ENCODE measurements around the gene ANKFN1.

The ANKFN1 gene

DNA sequence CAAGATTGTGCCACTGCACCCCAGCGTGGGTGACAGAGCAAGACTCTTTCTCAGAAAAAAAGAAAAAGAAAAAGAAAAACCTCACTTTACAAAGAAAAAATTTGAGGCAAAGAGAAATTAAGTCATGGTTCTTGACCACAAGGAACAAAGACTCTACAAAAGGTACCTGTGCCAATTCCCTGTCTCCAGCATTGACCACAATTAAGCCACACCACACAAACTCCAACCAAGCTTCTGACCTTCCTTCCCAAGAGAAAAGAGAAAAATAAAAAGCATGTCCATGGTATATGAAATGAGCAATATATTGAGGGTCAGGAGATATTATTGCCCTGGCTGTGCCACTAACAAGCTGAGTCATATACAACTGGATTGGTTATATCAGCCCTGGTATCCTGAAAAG lies 293.9 kb downstream of the ANKFN1 start:
- no peak for DNase-seq (ENCODE audit: low read depth)

DNA sequence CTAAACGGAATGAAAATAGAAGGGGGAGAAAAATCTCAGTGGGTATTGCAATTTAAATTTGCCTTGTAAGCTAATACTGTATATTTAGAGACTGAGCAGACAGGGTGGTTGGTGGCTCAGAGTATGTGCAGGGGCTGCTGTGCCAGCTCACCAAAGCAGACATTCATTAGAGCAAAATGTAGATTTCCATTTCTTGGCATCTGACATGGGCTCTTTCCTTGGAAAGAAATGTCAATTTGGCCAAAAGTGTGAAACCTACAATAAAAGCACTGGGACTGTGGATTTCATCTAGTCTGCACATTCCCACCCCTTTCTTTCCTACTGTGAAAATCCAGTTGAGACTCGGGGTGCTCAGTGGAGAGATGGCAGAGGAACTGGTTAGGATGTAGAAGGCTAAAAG lies 295.1 kb downstream of the ANKFN1 start:
- no peak for DNase-seq (ENCODE audit: low read depth)

DNA sequence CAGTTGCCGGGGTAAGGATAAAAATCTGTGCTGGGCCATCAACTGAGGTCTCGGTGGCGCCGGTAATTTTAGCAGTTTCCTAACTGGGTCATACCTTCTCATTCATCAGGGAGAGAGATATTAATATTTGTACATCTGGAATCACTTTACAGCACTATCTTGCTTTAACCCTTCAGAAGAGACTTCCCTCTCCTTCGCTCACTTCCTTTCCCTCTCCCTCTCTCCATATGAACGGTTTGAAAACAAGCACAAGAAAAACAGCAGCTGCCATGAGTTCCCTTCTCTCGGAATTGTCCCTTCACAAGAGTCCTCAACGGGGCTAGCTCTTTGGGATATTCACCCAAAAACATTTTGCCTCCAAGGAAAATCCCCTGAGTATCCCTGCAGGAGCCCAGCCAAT lies 295.9 kb downstream of the ANKFN1 start:
- no peak for DNase-seq (ENCODE audit: low read depth)

DNA sequence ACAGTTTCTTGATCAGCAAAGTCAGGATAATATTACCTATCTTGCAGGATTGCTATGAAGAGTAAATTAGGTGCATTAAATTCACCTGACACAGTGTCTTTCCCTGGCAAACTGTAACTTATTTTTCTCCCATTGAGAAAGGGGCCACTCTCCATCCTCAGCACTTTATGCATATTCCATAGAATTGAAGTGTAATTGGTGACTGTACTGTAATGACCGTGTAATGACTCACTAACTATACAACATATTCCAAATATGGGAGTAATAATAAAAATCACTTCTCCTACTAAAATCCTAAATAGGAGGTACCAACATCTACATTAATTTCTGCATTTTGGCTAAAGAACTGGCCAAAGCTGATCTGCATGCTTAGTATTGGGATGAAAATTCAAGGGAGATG lies 298.4 kb downstream of the ANKFN1 start:
- no peak for DNase-seq (ENCODE audit: low read depth)

DNA sequence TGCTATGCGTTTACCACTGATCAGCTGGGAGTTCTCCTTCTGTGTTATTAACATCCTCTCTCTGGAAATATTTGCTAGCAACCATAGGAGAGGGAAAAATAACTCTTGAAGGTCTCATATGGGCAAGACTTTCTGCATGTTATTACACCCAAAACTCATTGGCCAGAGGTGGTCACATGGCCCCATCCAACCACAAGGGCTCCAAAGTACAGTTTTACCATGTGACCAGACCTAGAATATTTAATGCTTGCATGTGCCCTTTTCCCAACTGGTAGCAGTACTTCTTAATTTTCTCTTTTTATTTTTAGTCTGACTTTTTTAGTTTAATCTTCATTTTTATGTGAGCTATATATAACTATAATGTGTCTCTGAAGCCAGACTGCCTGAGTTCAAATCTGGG lies 299.2 kb downstream of the ANKFN1 start:
- DNase-seq (ENCODE audit: low read depth) = no peak

DNA sequence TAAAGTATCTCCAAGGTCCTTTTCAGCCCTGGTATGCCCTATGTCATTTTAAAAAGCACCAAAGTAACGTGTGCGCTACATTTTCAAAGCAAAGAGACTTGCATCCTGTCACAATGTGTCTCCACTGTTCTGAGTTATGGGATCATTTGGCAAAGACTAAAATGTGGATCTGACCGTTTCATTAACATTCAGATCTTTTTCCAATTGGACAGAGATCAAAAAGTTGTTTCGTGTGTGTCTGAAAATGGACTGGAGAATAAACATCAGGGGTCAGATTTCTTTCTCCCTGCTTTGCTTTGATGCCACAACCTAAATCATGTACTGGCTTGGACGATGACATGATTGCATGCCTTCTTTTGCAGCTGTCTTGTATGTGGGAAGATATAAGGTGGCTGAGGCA lies 304.2 kb downstream of the ANKFN1 start:
- no peak for DNase-seq (ENCODE audit: low read depth)

DNA sequence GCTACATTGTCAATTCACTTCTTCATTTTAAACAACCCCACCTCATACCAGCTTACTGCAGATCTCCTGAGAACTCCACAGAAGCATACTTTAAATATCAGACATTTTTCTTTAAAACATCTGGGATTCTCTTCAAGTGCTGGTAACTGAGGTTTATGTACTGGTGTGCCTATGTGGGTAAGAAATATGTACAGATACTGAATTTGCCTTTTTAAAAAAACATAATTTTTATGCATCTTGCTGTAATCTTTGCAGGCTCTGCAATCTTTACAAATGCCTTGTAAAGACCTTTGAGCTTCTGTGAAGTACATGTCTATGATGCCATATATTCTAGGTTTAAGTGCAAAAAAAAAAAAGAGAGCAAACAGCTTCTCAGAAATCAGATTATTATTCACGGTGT lies 312.6 kb downstream of the ANKFN1 start:
- DNase-seq (ENCODE audit: low read depth) = no peak

DNA sequence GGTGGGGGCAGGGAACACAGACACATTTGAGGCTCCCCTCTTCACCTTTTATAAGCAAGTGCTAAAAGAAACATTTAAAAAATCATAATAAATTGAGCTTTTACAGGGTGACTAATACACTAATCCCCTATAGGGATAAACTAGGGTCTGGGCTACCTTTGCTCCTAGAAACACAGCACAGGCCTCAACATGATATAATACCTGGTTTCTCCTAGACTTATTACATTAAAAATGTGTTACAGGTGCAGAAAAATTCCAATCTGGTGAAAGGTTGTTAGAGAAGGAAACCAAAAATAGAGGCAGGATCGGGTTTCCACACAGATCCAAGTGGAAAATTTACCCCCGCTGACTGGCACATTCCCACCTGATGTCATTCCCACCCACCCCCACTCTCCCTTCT lies 315.6 kb downstream of the ANKFN1 start:
- no peak for DNase-seq (ENCODE audit: low read depth)

DNA sequence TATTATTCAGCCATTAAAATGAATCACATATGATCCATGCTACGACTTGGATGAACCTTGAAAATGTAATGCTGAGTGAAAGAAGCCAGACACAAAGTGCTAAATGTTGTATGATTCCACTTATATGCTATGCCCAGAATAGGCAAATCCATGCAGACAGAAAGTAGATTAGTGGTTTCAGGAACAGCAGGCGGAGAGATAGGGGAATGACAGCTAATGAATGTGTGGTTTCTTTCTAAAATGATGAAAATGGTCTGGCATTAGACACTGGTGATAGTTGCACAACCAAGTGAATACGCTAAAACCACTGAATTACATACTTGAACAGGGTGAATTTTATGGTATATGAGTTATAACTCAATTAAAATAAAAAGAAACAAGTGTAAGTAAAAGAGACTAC lies 318.4 kb downstream of the ANKFN1 start:
- DNase-seq (ENCODE audit: low read depth) = no peak

DNA sequence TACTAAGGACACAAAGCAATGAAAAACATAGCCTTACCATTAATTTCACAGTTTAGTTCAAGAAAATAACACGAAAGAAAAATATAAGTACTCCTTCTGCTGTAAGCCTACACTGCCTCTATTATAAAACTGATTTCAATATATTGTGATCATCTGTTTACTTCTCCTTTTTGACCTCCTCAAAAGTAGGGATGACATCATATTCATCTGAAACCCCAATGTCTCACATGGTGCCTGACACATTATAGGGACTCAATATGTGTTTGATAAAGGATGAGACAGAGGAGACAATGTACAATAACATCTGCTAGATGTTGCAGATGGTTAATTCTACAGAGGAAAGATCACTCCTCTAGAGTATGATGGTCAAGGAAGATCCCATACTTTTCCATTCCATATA lies 321.8 kb downstream of the ANKFN1 start:
- DNase-seq (ENCODE audit: low read depth) = no peak

DNA sequence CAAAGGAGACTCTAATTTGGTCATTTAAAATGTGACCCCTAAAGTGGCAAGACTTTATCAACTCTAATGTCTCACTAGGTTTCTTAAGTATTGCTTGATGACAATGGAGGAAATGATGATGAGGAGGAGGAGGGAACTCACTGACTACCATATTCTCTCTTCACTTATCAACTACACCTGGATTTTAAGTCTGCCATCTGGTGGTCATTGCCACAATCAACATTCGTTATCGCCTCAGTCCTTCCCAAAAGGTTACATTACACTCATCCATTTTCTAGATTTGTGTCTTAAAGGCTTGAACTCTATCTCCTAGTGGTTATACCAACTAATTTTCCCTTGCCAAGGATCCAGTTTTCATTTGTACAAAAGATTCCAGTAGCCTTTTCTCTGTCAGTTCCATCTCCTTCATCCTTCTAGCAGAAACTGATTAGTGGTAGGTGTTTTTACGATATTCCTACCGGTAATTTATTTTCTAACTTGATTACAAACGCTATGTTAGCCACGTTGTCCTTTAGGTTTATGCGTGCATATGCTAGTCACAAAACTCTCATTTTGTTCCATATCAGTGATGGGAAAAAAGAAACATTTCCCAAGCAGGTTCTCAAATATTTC lies 325.7 kb downstream of the ANKFN1 start:
- DNase-seq (ENCODE audit: low read depth) = no peak

DNA sequence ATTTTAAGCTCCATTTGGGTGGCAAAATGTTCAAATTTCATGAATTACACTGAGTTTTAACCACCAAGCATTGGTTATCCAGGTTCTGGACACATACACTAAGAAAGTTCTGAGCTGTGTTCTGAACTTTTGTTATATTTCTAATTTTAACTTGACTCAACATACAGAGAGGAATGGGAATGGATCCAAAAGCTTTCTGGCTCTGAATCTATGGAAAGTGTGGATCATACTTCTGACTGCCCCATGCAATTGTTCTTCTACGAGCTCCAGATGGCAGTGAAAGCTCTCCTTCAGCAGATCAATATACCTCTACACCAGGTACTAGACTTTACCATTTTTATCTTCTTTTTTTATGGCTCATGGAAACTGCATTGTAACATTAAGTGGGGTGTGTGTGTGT lies 327.2 kb downstream of the ANKFN1 start:
- no peak for DNase-seq (ENCODE audit: low read depth)

DNA sequence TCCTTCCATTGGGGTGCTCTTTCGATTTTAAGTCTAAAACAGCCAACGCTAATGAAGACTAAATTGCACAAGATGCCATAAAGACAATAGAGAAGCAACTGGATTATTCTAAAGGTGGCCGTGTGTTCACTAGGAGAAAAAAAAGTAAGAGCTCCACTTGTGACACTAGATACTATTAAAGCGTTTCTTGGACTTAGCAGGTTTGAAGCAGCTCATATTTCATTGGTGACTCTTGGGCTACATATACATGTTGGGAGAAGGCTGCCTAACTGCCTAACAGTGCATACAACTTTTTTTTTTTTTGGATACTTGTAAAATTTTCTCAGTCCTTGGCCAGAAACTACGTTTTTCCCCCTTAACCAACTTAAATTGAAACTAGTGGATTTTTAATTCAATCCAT lies 328.4 kb downstream of the ANKFN1 start:
- no peak for DNase-seq (ENCODE audit: low read depth)

DNA sequence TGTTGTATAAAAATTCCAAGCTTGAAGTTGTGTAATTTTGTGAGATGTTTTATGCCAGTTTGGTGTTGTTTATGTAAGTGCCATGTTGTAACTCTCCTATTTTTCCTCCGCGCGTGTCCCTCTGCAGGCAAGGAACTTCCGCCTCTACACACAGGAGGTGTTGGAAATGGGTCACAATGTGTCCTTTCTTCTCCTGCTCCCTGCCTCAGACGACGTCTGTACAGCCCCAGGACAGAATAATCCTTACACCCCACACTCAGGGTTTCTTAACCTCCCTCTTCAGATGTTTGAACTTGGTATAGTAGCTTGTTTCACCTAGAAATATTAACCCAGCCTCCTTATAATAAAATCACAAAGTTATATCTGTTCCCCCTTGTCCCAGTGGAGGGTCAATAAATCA lies 329.0 kb downstream of the ANKFN1 start:
- DNase-seq (ENCODE audit: low read depth) = no peak

DNA sequence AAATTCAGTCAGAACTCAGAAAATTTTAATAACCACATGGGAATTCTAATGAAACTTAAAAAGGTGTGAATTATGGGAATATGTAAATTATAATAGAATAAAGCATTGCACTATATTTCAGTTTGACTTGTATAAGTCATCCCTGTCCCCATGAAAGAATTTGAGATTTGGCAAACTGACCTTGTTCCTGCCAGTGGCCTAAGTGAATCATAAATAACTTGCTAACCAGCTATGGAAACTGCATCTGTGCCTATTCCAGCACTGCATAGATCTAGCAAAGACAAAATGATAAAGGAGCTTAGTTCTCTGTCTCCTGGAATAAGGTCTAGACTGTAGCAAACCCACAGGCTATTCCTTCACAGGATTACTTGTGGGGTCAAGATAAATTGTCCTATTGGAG lies 333.5 kb downstream of the ANKFN1 start:
- DNase-seq (ENCODE audit: low read depth) = no peak

DNA sequence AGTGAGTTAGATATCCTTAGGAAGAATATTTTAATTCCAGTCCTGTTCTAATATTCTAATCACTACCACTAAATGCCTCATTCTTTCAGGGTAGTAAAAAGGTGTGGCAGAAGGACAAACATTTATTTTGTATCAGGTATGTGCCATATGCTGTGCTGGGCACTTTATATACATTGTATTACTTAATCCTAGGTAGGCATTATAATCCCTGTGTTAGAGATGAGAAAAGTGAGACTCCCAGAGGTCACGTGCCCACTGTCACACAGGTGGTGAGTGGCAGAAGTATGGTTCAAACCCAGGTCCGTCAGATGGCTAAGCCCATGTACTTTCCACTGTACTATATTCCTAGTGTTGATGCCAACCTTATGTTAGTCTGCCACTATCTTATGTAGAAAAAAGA lies 335.5 kb downstream of the ANKFN1 start:
- DNase-seq (ENCODE audit: low read depth) = no peak

DNA sequence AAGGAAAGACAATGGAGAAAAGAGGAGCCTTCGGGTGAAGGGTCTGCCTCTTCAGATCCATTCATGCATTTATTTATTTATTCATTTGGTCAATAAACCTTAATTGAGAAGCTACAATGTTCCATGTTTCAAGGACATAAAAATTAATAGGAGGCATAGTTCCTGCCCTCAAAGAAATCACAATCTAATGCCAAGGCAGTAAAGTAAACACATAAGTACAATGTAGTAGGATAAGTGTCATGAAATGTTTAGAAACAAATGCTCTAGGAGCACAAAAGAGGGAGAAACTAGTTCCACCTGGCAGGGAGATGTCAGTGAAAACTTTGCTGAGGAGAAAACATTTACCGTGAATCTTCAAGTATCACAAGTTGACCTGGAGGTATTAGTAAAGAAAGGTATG lies 336.7 kb downstream of the ANKFN1 start:
- DNase-seq (ENCODE audit: low read depth) = no peak

DNA sequence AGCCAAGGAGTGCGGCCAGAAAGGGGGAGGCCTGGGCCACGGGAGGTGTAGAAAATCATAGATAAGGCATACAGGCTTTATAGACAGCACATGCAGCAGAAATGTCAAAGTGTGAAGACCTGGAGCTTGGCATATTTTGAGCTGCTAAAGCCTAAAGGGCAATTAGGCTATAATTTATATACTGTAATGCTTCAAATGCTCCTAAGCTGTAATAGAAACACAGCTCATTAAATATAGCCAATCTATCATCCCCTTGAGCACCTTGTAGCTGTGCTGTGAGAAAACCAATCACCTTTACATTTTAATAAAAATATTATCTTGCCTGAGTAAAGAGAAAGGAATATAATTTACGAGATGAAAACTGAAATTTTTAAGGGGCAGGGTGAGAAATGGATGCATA lies 342.3 kb downstream of the ANKFN1 start:
- no peak for DNase-seq (ENCODE audit: low read depth)

DNA sequence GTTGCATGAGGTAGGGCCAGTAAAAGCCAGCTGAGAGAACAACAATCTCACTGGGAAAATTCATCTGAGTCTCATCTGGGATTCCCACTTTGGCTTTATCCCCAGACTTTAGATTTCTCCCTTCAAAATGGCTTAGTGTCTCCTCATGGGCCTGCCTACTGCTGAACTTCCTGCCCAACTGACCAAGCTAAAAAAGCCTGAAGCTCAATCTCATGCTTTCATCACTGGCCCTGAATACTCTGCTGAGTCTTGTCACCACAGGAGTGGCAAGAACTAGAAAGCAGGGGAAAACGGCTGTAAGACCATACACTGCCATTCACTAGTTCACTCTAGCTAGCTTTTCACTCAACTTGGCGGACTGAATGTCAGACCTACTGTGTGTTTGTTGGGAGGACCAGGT lies 343.9 kb downstream of the ANKFN1 start:
- no peak for DNase-seq (ENCODE audit: low read depth)

DNA sequence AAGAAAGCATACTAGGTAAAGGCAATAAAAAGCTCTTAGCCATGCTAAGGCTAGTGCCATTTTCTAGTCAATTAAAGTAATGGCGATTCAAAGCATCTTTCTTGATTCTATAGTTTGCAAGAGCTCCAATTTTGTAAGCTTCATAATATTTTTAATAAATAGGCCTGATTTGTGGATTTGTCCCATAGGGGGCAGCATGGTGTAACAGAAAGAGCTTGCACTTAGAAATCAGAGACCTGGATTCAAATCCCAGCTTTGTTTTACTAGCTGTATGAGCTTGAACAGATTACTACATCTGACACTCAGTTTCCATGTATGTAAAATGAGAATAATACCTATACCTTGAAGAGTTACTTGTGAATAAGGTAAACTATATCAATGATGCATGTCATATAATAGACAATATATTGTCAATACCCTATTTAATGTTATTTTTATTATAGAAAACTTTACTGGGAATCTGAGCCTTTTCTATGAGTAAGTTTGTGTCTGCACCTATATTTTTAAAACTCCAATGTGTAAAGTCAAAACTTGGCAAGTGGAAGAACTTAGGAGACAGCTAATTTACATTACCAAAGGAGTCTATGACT lies 346.6 kb downstream of the ANKFN1 start:
- no peak for DNase-seq (ENCODE audit: low read depth)

DNA sequence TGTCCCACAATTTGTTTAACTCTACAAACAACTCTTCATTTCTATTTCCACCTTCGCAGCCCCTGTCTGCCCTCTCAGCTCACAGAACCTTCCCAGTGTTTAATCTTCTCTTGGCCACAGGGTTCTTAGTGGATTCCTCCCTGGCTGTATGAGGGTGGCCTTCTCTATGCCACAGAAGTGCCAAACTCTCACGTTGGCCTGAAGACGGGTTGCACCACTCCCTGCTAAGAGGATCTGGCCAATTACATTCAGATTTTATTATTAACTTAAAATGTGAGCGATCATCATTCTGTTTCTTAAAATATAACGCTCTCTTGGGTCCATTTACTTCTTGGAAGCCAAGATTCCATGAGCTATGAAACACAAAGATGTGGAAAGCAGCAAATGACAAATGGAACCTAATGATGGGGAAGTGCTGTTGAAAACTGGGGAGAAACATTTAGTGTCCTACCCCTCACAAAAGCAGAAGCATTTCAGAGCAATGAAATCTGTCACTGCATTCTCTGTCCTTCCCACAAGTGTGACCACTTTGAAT lies 348.9 kb downstream of the ANKFN1 start:
- DNase-seq (ENCODE audit: low read depth) = no peak

DNA sequence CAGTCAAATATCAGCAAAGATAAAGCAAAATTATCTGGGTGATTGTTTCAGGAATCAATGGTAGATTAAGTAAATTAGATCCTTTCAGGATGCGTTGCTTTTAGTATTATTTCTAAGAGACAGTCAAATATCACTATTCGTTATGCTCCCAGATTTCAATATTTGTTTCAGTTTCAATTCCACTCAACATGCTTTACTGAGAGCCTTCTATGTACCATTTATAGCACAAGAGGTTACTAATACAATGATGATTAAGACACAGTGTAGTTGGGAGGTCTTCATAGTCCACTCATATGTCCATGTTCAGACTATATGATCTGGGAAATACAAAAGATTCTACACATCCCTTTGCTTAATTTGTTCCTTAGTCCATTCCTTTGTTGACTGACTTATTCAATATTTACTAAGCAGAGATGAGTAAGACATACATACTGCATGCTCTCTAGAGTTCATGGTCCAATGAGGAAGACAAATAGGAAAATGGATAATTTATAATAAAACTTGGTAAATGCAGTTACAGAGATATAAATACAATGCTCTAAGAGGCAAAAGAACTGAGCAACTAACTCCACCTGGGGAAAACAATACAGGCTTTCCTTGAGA lies 352.0 kb downstream of the ANKFN1 start:
- DNase-seq (ENCODE audit: low read depth) = no peak

DNA sequence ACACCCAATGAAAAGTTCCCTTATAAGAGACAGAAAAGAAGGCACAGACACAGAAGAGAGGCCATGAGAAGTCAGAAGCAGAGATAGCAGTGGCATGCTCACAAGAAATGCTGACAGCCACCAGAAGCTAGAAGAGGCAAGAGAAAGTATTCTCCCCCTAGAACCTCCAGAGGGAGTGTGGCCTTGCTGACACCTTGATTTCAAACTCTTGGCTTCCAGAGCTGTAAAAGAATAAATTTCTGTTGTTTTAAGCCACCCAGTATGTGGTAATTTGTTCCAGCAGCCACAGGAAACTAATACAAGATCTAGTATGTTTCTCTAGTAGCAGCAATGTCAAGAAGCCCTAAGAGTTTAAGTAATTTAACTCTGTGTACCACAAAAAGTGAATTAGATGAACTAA lies 353.1 kb downstream of the ANKFN1 start:
- no peak for DNase-seq (ENCODE audit: low read depth)
